A549 (cell line): ENCODE measurements around the gene DGAT2. TPM values are rescaled to one million over a fixed set of nuclear protein-coding genes. Genes with fewer than 3 reads are reported as not detected.
A peak's percentile ranks its signal among the peaks of the same experiment; 100 is the strongest.

ENCODE experiments used
- ATAC-seq, 2 experiments: fragments of 200-7000 bp in 1 of 2; fragments of >200 bp in 1 of 2; cut with Nextera tagmentation in 1 of 2; cut with Tn5 transposase in 1 of 2; 3 replicates each; pipeline versions ENCODE4 v1.8.0 to v1.9.1; 2018 to 2020; ENCODE audit warnings: mild to moderate bottlenecking in 1 of 2, moderate library complexity in 1 of 2
- CTCF ChIA-PET: fragments of 300-600 bp; sonication (Branson Sonifier 250); formaldehyde crosslinking; extraction: SDS; loops from one replicate; lab custom pipeline; 2021; ENCODE audit warnings: antibody characterized with exemption, inconsistent platforms; lab: Yijun Ruan, JAX
- POLR2A ChIA-PET: fragments of 350-600 bp; formaldehyde crosslinking; extraction: SDS; loops from one replicate; lab custom pipeline; 2021; ENCODE audit warnings: antibody characterized with exemption, inconsistent platforms; lab: Yijun Ruan, JAX
- DNase-seq, 2 experiments: peaks; one replicate each; pipeline versions ENCODE4 v3.0.0 to v3.0.0-alpha.2; 2011 to 2016; ENCODE audit warnings: low read depth in 1 of 2, low spot score in 1 of 2
- FAIRE-seq: peaks from 2 replicates; lab custom pipeline; 2011; peaks lifted over from hg19 to GRCh38; lab: Jason Lieb, UNC
- H3K27ac ChIP-seq, 2 experiments: fragments of >200 bp; sonication (Bioruptor Twin); formaldehyde crosslinking; 3 replicates each; pipeline ENCODE4 v1.5.1; 2016 to 2017
- H3K4me1 ChIP-seq: fragments of >200 bp; sonication (Bioruptor Twin); formaldehyde crosslinking; 3 replicates; pipeline ENCODE4 v1.6.1; 2016
- H3K4me2 ChIP-seq: fragments of >200 bp; sonication (Bioruptor Twin); formaldehyde crosslinking; 3 replicates; pipeline ENCODE4 v1.6.1; 2016
- H3K4me3 ChIP-seq: fragments of >200 bp; sonication (Bioruptor Twin); formaldehyde crosslinking; 3 replicates; pipeline ENCODE4 v1.5.1; 2016
- H3K9me3 ChIP-seq: fragments of >200 bp; sonication (Bioruptor Twin); formaldehyde crosslinking; 3 replicates; pipeline ENCODE4 v1.6.1; 2016
- CBX2 ChIP-seq: fragments of 200-600 bp; sonication (generic); IDR thresholded peaks from 2 replicates; pipeline ENCODE4 v1.6.1; 2016; ENCODE audit warnings: low read depth, mild to moderate bottlenecking, borderline replicate concordance
- CHD2 ChIP-seq: fragments of 150-350 bp; IDR thresholded peaks from 2 replicates; pipeline ENCODE4 v1.6.1; 2014; ENCODE audit warnings: low read length; ENCODE audit not compliant: partially characterized antibody
- EHF ChIP-seq: fragments of 250-450 bp; sonication (Bioruptor Pico); IDR thresholded peaks from 2 replicates; pipeline ENCODE4 v1.5.0; 2020; ENCODE audit warnings: mild to moderate bottlenecking
- EP300 ChIP-seq, 2 experiments: fragments of >200 bp; sonication (Bioruptor Twin); formaldehyde crosslinking; IDR thresholded peaks; 2 replicates in 1 of 2; 3 replicates in 1 of 2; pipeline ENCODE4 v1.6.1; 2016 to 2017
- FOSL2 ChIP-seq, 2 experiments: fragments of 450-650 bp in 1 of 2; fragments of >200 bp in 1 of 2; sonication (Bioruptor Twin) in 1 of 2; formaldehyde crosslinking; IDR thresholded peaks; 2 replicates each; pipeline versions ENCODE4 v1.5.0 to v1.6.1; 2016 to 2020; ENCODE audit warnings: mild to moderate bottlenecking in 1 of 2, moderate library complexity in 1 of 2
- FOXS1 ChIP-seq: fragments of 250-450 bp; sonication (Bioruptor Pico); IDR thresholded peaks from 2 replicates; pipeline ENCODE4 v1.5.0; 2020; ENCODE audit warnings: mild to moderate bottlenecking, moderate library complexity
- GATA3 ChIP-seq: IDR thresholded peaks from 2 replicates; pipeline ENCODE4 v1.6.1; 2012; ENCODE audit warnings: borderline replicate concordance
- HDAC2 ChIP-seq: fragments of 200-600 bp; sonication (generic); IDR thresholded peaks from 2 replicates; pipeline ENCODE4 v1.6.1; 2016
- HOXB13 ChIP-seq: fragments of 250-450 bp; sonication (Bioruptor Pico); IDR thresholded peaks from 2 replicates; pipeline ENCODE4 v1.5.0; 2020; ENCODE audit warnings: low read depth, mild to moderate bottlenecking, moderate library complexity
- JUN ChIP-seq, 2 experiments: fragments of >200 bp; sonication (Bioruptor Twin); formaldehyde crosslinking; IDR thresholded peaks; 2 replicates in 1 of 2; 3 replicates in 1 of 2; pipeline ENCODE4 v1.6.1; 2016 to 2017
- JUNB ChIP-seq: fragments of >200 bp; sonication (Bioruptor Twin); formaldehyde crosslinking; IDR thresholded peaks from 2 replicates; pipeline ENCODE4 v1.6.1; 2016
- KDM1A ChIP-seq: fragments of 200-600 bp; sonication (generic); IDR thresholded peaks from 2 replicates; pipeline ENCODE4 v1.6.1; 2016; ENCODE audit warnings: low read depth, mild to moderate bottlenecking
- MAZ ChIP-seq: fragments of 150-350 bp; IDR thresholded peaks from 2 replicates; pipeline ENCODE4 v1.6.1; 2014; ENCODE audit warnings: antibody characterized with exemption, low read depth, low read length, borderline replicate concordance
- MYC ChIP-seq: IDR thresholded peaks from 2 replicates; pipeline ENCODE4 v1.6.1; 2012; ENCODE audit warnings: mild to moderate bottlenecking, inconsistent platforms, low read length, improper control_type of control experiment, borderline replicate concordance
- NFE2L2 ChIP-seq: fragments of 150-350 bp; conservative IDR thresholded peaks from 2 replicates; pipeline ENCODE4 v1.6.1; 2014; ENCODE audit warnings: low read length
- NPAS2 ChIP-seq: fragments of 250-450 bp; sonication (Bioruptor Pico); IDR thresholded peaks from 2 replicates; pipeline ENCODE4 v1.8.0; 2022; ENCODE audit warnings: mild to moderate bottlenecking, moderate library complexity, borderline replicate concordance
- PBX3 ChIP-seq: IDR thresholded peaks from 2 replicates; pipeline ENCODE4 v1.6.1; 2012
- POLR2A ChIP-seq: IDR thresholded peaks from 2 replicates; pipeline ENCODE4 v1.6.1; 2012; ENCODE audit warnings: mild to moderate bottlenecking, low read length
- RARB ChIP-seq: fragments of 250-450 bp; sonication (Bioruptor Pico); IDR thresholded peaks from 2 replicates; pipeline ENCODE4 v1.8.0; 2021; ENCODE audit warnings: mild to moderate bottlenecking, moderate library complexity
- RCOR1 ChIP-seq: fragments of 150-350 bp; IDR thresholded peaks from 2 replicates; pipeline ENCODE4 v1.6.1; 2014; ENCODE audit warnings: antibody characterized with exemption, low read length, low read depth
- RNF2 ChIP-seq: fragments of 200-600 bp; sonication (generic); IDR thresholded peaks from 2 replicates; pipeline ENCODE4 v1.6.1; 2016; ENCODE audit warnings: low read depth, mild to moderate bottlenecking, antibody characterized with exemption, moderate library complexity, borderline replicate concordance
- TFCP2L1 ChIP-seq: fragments of 250-450 bp; sonication (Bioruptor Pico); IDR thresholded peaks from 2 replicates; pipeline ENCODE4 v1.5.0; 2021; ENCODE audit warnings: mild to moderate bottlenecking
- TP53 ChIP-seq: fragments of 250-450 bp; sonication (Bioruptor Pico); IDR thresholded peaks from 2 replicates; pipeline ENCODE4 v1.5.0; 2021; ENCODE audit warnings: mild to moderate bottlenecking, moderate library complexity
- ZC3H11A ChIP-seq: fragments of 450-650 bp; IDR thresholded peaks from 2 replicates; pipeline ENCODE4 v1.6.1; 2014; ENCODE audit warnings: antibody characterized with exemption, mild to moderate bottlenecking
- ZFP36 ChIP-seq: fragments of 450-650 bp; IDR thresholded peaks from 2 replicates; pipeline ENCODE4 v1.6.1; 2014; ENCODE audit warnings: borderline replicate concordance; ENCODE audit not compliant: partially characterized antibody
- ZSCAN20 ChIP-seq: fragments of 250-450 bp; sonication (Bioruptor Pico); IDR thresholded peaks from 2 replicates; pipeline ENCODE4 v1.8.0; 2022; ENCODE audit warnings: mild to moderate bottlenecking, moderate library complexity
- WGBS: methylation state at CpG from one replicate; pipeline ENCODE4 v1.1.6; 2017; ENCODE audit errors: missing lambda C conversion rate; 5-methylcytosine and 5-hydroxymethylcytosine counted together
- polyA plus RNA-seq, 4 experiments: library from polyadenylated mRNA; depleted of rRNA in 3 of 4; stranded (reverse); fragments of >200 nt; fragmentation: RNase III in 1 of 4; extraction: RNeasy Plus Mini Kit Qiagen cat#74134 plus additional on column Dnase treatment in 1 of 4; gene quantifications; 2 replicates in 3 of 4; 3 replicates in 1 of 4; pipeline ENCODE4 v1.2.3, GENCODE V29; 2011 to 2017
- TF ChIP-seq, protein P1 (sequence below): fragments of >200 bp; sonication (Bioruptor Twin); formaldehyde crosslinking; IDR thresholded peaks from 3 replicates; pipeline ENCODE4 v1.5.1; 2016

The DGAT2 gene
- polyA plus RNA-seq, 2 of the 4 experiments (the other 2 are of a cell fraction), result 1.6 to 1.9 TPM

DNA sequence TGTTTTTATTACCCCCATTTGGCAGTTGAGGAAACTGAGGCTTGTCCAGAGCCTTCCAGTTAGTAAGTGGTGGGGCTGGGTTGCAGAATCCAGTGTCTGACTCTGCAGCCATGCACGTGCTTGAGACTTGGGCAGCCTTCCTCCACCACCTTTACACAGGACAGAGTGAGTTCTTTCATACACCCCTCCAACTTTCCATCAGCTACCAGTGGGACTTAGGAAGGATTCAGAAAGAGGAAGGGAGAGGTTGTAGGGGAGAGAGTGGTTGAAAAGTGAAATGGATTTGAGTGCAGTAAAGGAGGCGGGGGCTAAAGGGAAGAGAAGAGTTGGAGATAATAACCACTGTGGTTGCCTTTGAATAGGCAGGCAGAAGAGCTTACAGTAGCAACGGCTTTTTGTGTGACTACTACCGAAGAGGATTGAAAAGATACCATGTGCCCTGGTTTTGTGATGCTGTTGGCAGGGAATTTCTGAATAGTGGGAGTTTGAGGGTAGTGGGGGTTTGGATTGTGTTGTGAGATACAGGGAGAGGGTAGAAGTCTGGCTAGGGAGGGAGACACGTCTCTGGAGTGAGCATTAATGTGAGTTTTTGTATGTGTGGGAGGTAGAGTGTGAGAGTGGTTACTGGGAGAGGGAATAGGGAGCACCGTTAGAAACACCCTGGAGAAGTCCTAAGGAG, 48.1 kb downstream of the DGAT2 start:
- Histone ChIP-seq H3K4me2 (peak overlapping the region; percentile 80), H3K4me1 (peaks cover 26% of the 10 kb centered on the region), H3K4me3 (no peak overlapping the region; the same call in 2 of the 3 replicates), H3K9me3 (no peaks in the 10 kb centered on the region), H3K27ac (no peak overlapping the region)
- 78% methylated on average over 6 of the region's 6 CpGs for WGBS
- no peak for DNase-seq
- POLR2A ChIA-PET, result no interaction called here
- no peak for ATAC-seq
- TF ChIP-seq ZFP36 (no peak), MYC (no peak), TFCP2L1 (CRISPR knock-in tag) (no peak), HDAC2 (no peak), KDM1A (no peak), POLR2A (no peak), JUN (IDR thresholded peaks at IDR 0.05) (no peak), MAZ (no peak), FOSL2 (IDR thresholded peaks at IDR 0.05) (no peak), FOSL2 (CRISPR knock-in tag; IDR thresholded peaks at IDR 0.05) (no peak), GATA3 (no peak), RNF2 (no peak)
- TF ChIP-seq, protein P1, sequence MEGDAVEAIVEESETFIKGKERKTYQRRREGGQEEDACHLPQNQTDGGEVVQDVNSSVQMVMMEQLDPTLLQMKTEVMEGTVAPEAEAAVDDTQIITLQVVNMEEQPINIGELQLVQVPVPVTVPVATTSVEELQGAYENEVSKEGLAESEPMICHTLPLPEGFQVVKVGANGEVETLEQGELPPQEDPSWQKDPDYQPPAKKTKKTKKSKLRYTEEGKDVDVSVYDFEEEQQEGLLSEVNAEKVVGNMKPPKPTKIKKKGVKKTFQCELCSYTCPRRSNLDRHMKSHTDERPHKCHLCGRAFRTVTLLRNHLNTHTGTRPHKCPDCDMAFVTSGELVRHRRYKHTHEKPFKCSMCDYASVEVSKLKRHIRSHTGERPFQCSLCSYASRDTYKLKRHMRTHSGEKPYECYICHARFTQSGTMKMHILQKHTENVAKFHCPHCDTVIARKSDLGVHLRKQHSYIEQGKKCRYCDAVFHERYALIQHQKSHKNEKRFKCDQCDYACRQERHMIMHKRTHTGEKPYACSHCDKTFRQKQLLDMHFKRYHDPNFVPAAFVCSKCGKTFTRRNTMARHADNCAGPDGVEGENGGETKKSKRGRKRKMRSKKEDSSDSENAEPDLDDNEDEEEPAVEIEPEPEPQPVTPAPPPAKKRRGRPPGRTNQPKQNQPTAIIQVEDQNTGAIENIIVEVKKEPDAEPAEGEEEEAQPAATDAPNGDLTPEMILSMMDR, result no peak
- CTCF ChIA-PET, result interaction anchor here (0.6 to 1.6 kb wide), 4 partner anchors 10 to 94 kb away, joined by 3 to 4 read pairs (median 3); no protein-coding TSS in a partner anchor
- FAIRE-seq, result no peak

DNA sequence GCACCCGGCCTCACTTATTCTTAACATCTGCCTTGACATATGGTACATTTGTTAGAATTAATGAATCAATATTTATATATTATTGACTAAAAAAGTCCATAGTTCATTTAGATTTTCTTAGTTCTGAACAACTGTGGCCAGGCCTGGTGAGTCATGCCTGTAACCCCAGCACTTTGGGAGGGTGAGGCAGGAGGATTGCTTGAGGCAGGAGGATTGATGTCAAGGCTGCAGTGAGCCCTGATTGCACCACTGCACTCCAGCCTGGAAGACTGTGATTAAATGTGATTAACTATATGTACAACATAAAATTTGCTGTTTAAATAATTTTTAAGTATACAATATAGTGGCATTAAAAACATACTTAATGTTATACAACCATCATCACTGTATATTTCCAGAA, 52.1 kb downstream of the DGAT2 start:
- DNase-seq, result no peak
- WGBS, result 96% methylated on average over 1 of the region's 1 CpG
- no peak for ATAC-seq
- H3K4me2 ChIP-seq, result no peak overlapping the region; the same call in 2 of the 3 replicates
- POLR2A ChIA-PET, result no interaction called here
- no peak for FAIRE-seq
- no peak overlapping the region for H3K27ac ChIP-seq
- TF ChIP-seq RARB (CRISPR knock-in tag) (no peak), CBX2 (no peak), HDAC2 (no peak), JUNB (no peak), EP300 (IDR thresholded peaks at IDR 0.05) (no peak), HOXB13 (CRISPR knock-in tag) (no peak), RNF2 (no peak), EHF (no peak), FOXS1 (CRISPR knock-in tag) (no peak), ZFP36 (no peak), NFE2L2 (no peak), RCOR1 (no peak), NPAS2 (no peak), CHD2 (no peak)
- H3K4me1 ChIP-seq, result peaks cover 24% of the 10 kb centered on the region
- CTCF ChIA-PET, result interaction anchor here (1.3 to 1.6 kb wide), 3 partner anchors 17 to 498 kb away, joined by 3 to 7 read pairs (median 3); no protein-coding TSS in a partner anchor
- H3K4me3 ChIP-seq, result no peak overlapping the region
- no peaks in the 10 kb centered on the region for H3K9me3 ChIP-seq

GRCh38 chr11:75821202-75821601, 52.6 kb downstream of the DGAT2 start:
- ChIA-PET POLR2A (no interaction called here), CTCF (interaction anchor here (1.3 kb wide), 1 partner anchor 46 kb away, joined by 3 read pairs; no protein-coding TSS in a partner anchor)
- Histone ChIP-seq H3K4me2 (no peak overlapping the region), H3K27ac (no peak overlapping the region), H3K9me3 (no peaks in the 10 kb centered on the region), H3K4me1 (peaks cover 22% of the 10 kb centered on the region), H3K4me3 (no peak overlapping the region)
- FAIRE-seq, result no peak
- WGBS, result 93% methylated on average over 5 of the region's 5 CpGs
- no peak for TF ChIP-seq PBX3
- TF ChIP-seq ZSCAN20, result no peak
- no peak for TF ChIP-seq ZC3H11A
- TF ChIP-seq TFCP2L1 (CRISPR knock-in tag), result no peak
- no peak for TF ChIP-seq RNF2
- no peak for TF ChIP-seq TP53 (CRISPR knock-in tag)
- no peak for TF ChIP-seq NFE2L2
- no peak for ATAC-seq
- DNase-seq, result no peak
